HEK293T (cell line): ENCODE data around the gene CHCHD1.

Experiments used
- CTCF ChIA-PET: fragments of 350-600 bp; formaldehyde crosslinking; extraction: SDS; loops from one replicate; lab custom pipeline; 2021; ENCODE audit warnings: antibody characterized with exemption, inconsistent platforms; lab: Yijun Ruan, JAX
- POLR2A ChIA-PET: fragments of 350-600 bp; formaldehyde crosslinking; extraction: SDS; loops from one replicate; lab custom pipeline; 2020; ENCODE audit warnings: antibody characterized with exemption, inconsistent platforms; lab: Yijun Ruan, JAX
- DNase-seq: peaks from one replicate; pipeline ENCODE4 v3.0.0; 2012; ENCODE audit warnings: mixed read lengths; ENCODE audit errors: extremely low spot score
- ARNT ChIP-seq: fragments of 450-650 bp; IDR thresholded peaks from 2 replicates; pipeline ENCODE4 v1.6.1; 2017; ENCODE audit warnings: mild to moderate bottlenecking
- BHLHE40 ChIP-seq: fragments of 450-650 bp; IDR thresholded peaks from 2 replicates; pipeline ENCODE4 v1.6.1; 2016; ENCODE audit warnings: mild to moderate bottlenecking, moderate library complexity, borderline replicate concordance
- CTBP1 ChIP-seq: fragments of 450-650 bp; IDR thresholded peaks from 2 replicates; pipeline ENCODE4 v1.6.1; 2016; ENCODE audit warnings: borderline replicate concordance
- ELF4 ChIP-seq: fragments of 450-650 bp; IDR thresholded peaks from 2 replicates; pipeline ENCODE4 v1.6.1; 2017; ENCODE audit warnings: antibody characterized with exemption
- FOXA1 ChIP-seq: fragments of 450-650 bp; IDR thresholded peaks from 2 replicates; pipeline ENCODE4 v1.6.1; 2016; ENCODE audit warnings: mild to moderate bottlenecking
- FOXK2 ChIP-seq: fragments of 450-650 bp; IDR thresholded peaks from 2 replicates; pipeline ENCODE4 v1.6.1; 2016; ENCODE audit warnings: mild to moderate bottlenecking
- FOXM1 ChIP-seq: fragments of 450-650 bp; IDR thresholded peaks from 2 replicates; pipeline ENCODE4 v1.6.1; 2017; ENCODE audit warnings: mild to moderate bottlenecking, borderline replicate concordance
- HDGF ChIP-seq: fragments of 450-650 bp; IDR thresholded peaks from 2 replicates; pipeline ENCODE4 v1.6.1; 2017; ENCODE audit warnings: antibody characterized with exemption, borderline replicate concordance
- L3MBTL2 ChIP-seq: fragments of 450-650 bp; conservative IDR thresholded peaks from 2 replicates; pipeline ENCODE4 v1.6.1; 2016; ENCODE audit warnings: mild to moderate bottlenecking
- LEF1 ChIP-seq: fragments of 450-650 bp; IDR thresholded peaks from 2 replicates; pipeline ENCODE4 v1.6.1; 2017; ENCODE audit warnings: mild to moderate bottlenecking, borderline replicate concordance
- NFRKB ChIP-seq: fragments of 450-650 bp; IDR thresholded peaks from 2 replicates; pipeline ENCODE4 v1.6.1; 2016; ENCODE audit warnings: mild to moderate bottlenecking, moderate library complexity
- PKNOX1 ChIP-seq: fragments of 450-650 bp; IDR thresholded peaks from 2 replicates; pipeline ENCODE4 v1.6.1; 2016
- SP1 ChIP-seq: fragments of 450-650 bp; IDR thresholded peaks from 2 replicates; pipeline ENCODE4 v1.6.1; 2017
- SUZ12 ChIP-seq: fragments of 450-650 bp; IDR thresholded peaks from 2 replicates; pipeline ENCODE4 v1.6.1; 2016; ENCODE audit warnings: mild to moderate bottlenecking
- TARDBP ChIP-seq: fragments of 450-650 bp; IDR thresholded peaks from 2 replicates; pipeline ENCODE4 v1.6.1; 2016
- ZNF384 ChIP-seq: fragments of 450-650 bp; IDR thresholded peaks from 2 replicates; pipeline ENCODE4 v1.6.1; 2016

CHCHD1 gene

DNA sequence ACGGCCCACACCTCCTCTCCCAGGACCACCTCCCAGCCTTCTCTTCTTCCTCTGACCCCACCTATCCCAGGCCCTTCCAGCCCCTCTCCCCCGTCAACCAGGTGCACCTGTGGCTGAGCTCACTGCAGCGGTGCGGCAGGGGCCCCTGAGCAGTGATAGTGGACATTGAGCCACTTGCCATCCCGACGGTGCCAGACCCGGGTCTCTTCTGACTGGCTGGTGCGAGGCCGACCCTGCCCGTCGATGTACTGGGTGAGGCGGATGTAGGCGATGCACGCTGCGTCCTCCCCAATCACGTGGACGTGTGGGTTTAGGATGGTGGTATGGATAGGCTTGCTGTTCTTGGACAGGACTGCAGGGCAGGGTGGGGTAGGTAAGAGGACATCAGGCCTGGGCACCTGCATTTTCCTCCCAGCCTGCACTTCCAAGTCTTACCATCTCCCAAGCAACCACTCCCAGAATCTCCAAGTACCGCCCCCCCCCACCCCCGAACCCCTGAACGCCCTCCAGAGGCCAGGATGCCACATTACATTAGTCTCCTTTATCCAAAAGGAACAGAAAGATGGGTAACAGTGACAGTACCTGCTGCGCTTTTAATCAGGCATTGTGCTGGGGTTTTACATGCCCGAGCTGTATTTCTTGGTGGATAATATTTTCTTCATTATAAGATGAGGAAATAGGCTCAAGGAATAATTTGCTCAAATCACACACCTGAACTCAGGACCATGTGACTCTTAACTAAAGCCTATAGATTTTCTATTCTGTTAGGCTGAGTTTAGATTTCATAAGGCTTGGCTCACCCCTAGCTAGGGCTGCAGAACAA lies 33.3 kb downstream of the CHCHD1 start:
- ChIA-PET POLR2A (interaction anchor here (1.0 kb wide), 1 partner anchor 42 kb away, joined by 4 read pairs; a partner anchor contains a TSS), CTCF (interaction anchor here (0.5 kb wide), 2 partner anchors 18 to 1804 kb away, joined by 4 to 7 read pairs; no protein-coding TSS in a partner anchor)
- peak; percentile 54 for DNase-seq
- no peak for TF ChIP-seq LEF1
- no peak for TF ChIP-seq FOXM1
- TF ChIP-seq HDGF = no peak
- no peak for TF ChIP-seq PKNOX1
- TF ChIP-seq ARNT = no peak

GRCh38 chr10:73815719-73816030 lies 33.8 kb downstream of the CHCHD1 start:
- DNase-seq = no peak
- ChIA-PET CTCF (interaction anchor here (1.1 kb wide), 1 partner anchor 10 kb away, joined by 3 read pairs; no protein-coding TSS in a partner anchor), POLR2A (no interaction called here)
- no peak for TF ChIP-seq L3MBTL2
- TF ChIP-seq PKNOX1 = no peak
- TF ChIP-seq SUZ12 = no peak
- TF ChIP-seq LEF1 = no peak
- TF ChIP-seq ELF4 = no peak
- TF ChIP-seq NFRKB = no peak
- no peak for TF ChIP-seq BHLHE40
- no peak for TF ChIP-seq ZNF384
- TF ChIP-seq CTBP1 = no peak
- no peak for TF ChIP-seq TARDBP

- CTCF ChIA-PET = no interaction called here
- TF ChIP-seq BHLHE40 = no peak
- no peak for DNase-seq
- POLR2A ChIA-PET = no interaction called here
Observed at GRCh38 chr10:73816917-73817729, 35.3 kb downstream of the CHCHD1 start.

- DNase-seq = no peak
- ChIA-PET POLR2A (no interaction called here), CTCF (interaction anchor here (0.6 kb wide), 1 partner anchor 438 kb away, joined by 10 read pairs; no protein-coding TSS in a partner anchor)
- TF ChIP-seq PKNOX1 (no peak), TARDBP (no peak), NFRKB (no peak), SP1 (no peak), HDGF (no peak), LEF1 (no peak), ELF4 (no peak), ZNF384 (no peak), FOXM1 (no peak), L3MBTL2 (no peak), BHLHE40 (no peak), SUZ12 (no peak), FOXK2 (no peak), ARNT (no peak), CTBP1 (no peak), FOXA1 (no peak)
Observed at GRCh38 chr10:73817826-73818225, 36.0 kb downstream of the CHCHD1 start.

- no peak for DNase-seq
- ChIA-PET CTCF (interaction anchor here (0.6 kb wide), 2 partner anchors 46 to 439 kb away, joined by 3 to 10 read pairs; no protein-coding TSS in a partner anchor), POLR2A (no interaction called here)
- TF ChIP-seq SP1 (no peak), FOXA1 (no peak), HDGF (no peak), SUZ12 (no peak), FOXK2 (no peak), CTBP1 (no peak), ELF4 (no peak), L3MBTL2 (no peak), LEF1 (no peak), BHLHE40 (no peak), ZNF384 (no peak), FOXM1 (no peak), ARNT (no peak), NFRKB (no peak), TARDBP (no peak), PKNOX1 (no peak)
Observed at GRCh38 chr10:73818402-73818801, 36.6 kb downstream of the CHCHD1 start.
